MM.1S (cell line): ENCODE measurements around the gene PRCD.

Experiments
- CTCF ChIP-seq: fragments of 300-600 bp; sonication (generic); IDR thresholded peaks from 2 replicates; pipeline ENCODE4 v1.5.1; 2016; ENCODE audit warnings: antibody characterized with exemption, low read length, mixed read lengths
- EZH2 ChIP-seq: fragments of 300-600 bp; sonication (generic); optimal IDR thresholded peaks from 2 replicates; pipeline ENCODE3; 2017; ENCODE audit warnings: low read depth, mild to moderate bottlenecking, antibody characterized with exemption, low read length, mixed read lengths
- EZH2phosphoT487 ChIP-seq: fragments of 300-600 bp; sonication (generic); IDR thresholded peaks from 2 replicates; pipeline ENCODE4 v1.6.1; 2018; ENCODE audit warnings: antibody characterized with exemption, low read length

DNA sequence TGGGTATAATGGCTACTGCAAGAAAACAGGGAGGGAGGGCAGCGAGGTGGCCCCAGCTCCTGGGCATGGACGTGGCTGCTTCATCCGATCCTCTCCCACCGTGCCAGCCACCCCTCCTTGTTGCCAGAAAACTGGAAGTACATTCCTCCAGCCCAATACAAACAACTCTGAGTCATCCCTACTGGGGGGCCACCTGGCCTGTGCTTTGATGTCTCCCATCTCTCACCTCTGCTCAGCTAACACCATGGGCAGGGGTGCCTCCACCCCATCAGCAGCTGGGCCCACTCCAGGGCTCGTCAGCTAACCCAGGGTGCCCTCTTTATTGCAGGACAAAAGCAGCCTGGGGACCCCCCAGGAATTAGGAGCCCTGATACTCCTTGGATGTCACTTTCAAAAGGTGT is 40.6 kb upstream of the PRCD start:
- TF ChIP-seq CTCF = no peak
- no peak for TF ChIP-seq EZH2
- no peak for TF ChIP-seq EZH2phosphoT487
